A549 (cell line): Measurements from ENCODE around the gene THRAP3. TPM values are rescaled to one million over a fixed set of nuclear protein-coding genes. Genes with fewer than 3 reads are reported as not detected.

Experiments
- ATAC-seq, 2 experiments: fragments of 200-7000 bp in 1 of 2; fragments of >200 bp in 1 of 2; cut with Nextera tagmentation in 1 of 2; cut with Tn5 transposase in 1 of 2; 3 replicates each; pipeline versions ENCODE4 v1.8.0 to v1.9.1; 2018 to 2020; ENCODE audit warnings: mild to moderate bottlenecking in 1 of 2, moderate library complexity in 1 of 2
- CTCF ChIA-PET: fragments of 300-600 bp; sonication (Branson Sonifier 250); formaldehyde crosslinking; extraction: SDS; loops from one replicate; lab custom pipeline; 2021; ENCODE audit warnings: antibody characterized with exemption, inconsistent platforms; lab: Yijun Ruan, JAX
- POLR2A ChIA-PET: fragments of 350-600 bp; formaldehyde crosslinking; extraction: SDS; loops from one replicate; lab custom pipeline; 2021; ENCODE audit warnings: antibody characterized with exemption, inconsistent platforms; lab: Yijun Ruan, JAX
- DNase-seq, 2 experiments: peaks; one replicate each; pipeline versions ENCODE4 v3.0.0 to v3.0.0-alpha.2; 2011 to 2016; ENCODE audit warnings: low read depth in 1 of 2, low spot score in 1 of 2
- FAIRE-seq: peaks from 2 replicates; lab custom pipeline; 2011; peaks lifted over from hg19 to GRCh38; lab: Jason Lieb, UNC
- H3K27ac ChIP-seq, 2 experiments: fragments of >200 bp; sonication (Bioruptor Twin); formaldehyde crosslinking; 3 replicates each; pipeline ENCODE4 v1.5.1; 2016 to 2017
- H3K4me1 ChIP-seq: fragments of >200 bp; sonication (Bioruptor Twin); formaldehyde crosslinking; 3 replicates; pipeline ENCODE4 v1.6.1; 2016
- H3K4me2 ChIP-seq: fragments of >200 bp; sonication (Bioruptor Twin); formaldehyde crosslinking; 3 replicates; pipeline ENCODE4 v1.6.1; 2016
- H3K4me3 ChIP-seq: fragments of >200 bp; sonication (Bioruptor Twin); formaldehyde crosslinking; 3 replicates; pipeline ENCODE4 v1.5.1; 2016
- H3K9me3 ChIP-seq: fragments of >200 bp; sonication (Bioruptor Twin); formaldehyde crosslinking; 3 replicates; pipeline ENCODE4 v1.6.1; 2016
- ATOH8 ChIP-seq: fragments of 250-450 bp; sonication (Bioruptor Pico); IDR thresholded peaks from 2 replicates; pipeline ENCODE4 v1.5.0; 2020; ENCODE audit warnings: low read depth, mild to moderate bottlenecking, moderate library complexity
- CHD2 ChIP-seq: fragments of 150-350 bp; IDR thresholded peaks from 2 replicates; pipeline ENCODE4 v1.6.1; 2014; ENCODE audit warnings: low read length; ENCODE audit not compliant: partially characterized antibody
- CHD4 ChIP-seq: fragments of 200-600 bp; sonication (generic); IDR thresholded peaks from 2 replicates; pipeline ENCODE4 v1.6.1; 2016; ENCODE audit warnings: antibody characterized with exemption, mild to moderate bottlenecking, borderline replicate concordance
- NPAS2 ChIP-seq: fragments of 250-450 bp; sonication (Bioruptor Pico); IDR thresholded peaks from 2 replicates; pipeline ENCODE4 v1.8.0; 2022; ENCODE audit warnings: mild to moderate bottlenecking, moderate library complexity, borderline replicate concordance
- PHF8 ChIP-seq: fragments of 200-600 bp; sonication (generic); IDR thresholded peaks from 2 replicates; pipeline ENCODE4 v1.6.1; 2016; ENCODE audit warnings: low read depth, mild to moderate bottlenecking, antibody characterized with exemption, moderate library complexity, borderline replicate concordance
- WGBS: methylation state at CpG from one replicate; pipeline ENCODE4 v1.1.6; 2017; ENCODE audit errors: missing lambda C conversion rate; 5-methylcytosine and 5-hydroxymethylcytosine counted together
- polyA plus RNA-seq, 4 experiments: library from polyadenylated mRNA; depleted of rRNA in 3 of 4; stranded (reverse); fragments of >200 nt; fragmentation: RNase III in 1 of 4; extraction: RNeasy Plus Mini Kit Qiagen cat#74134 plus additional on column Dnase treatment in 1 of 4; gene quantifications; 2 replicates in 3 of 4; 3 replicates in 1 of 4; pipeline ENCODE4 v1.2.3, GENCODE V29; 2011 to 2017
- small RNA-seq, 6 experiments: library from RNA; depleted of rRNA; stranded (forward); fragments of <200 nt; gene quantifications; one replicate each; pipeline ENCODE3, GENCODE V24; 2012

Gene THRAP3
- polyA plus RNA-seq, 2 of the 4 experiments (the other 2 are of a cell fraction), result 60.0 to 60.7 TPM

- DNase-seq (no peak), FAIRE-seq (no peak), ATAC-seq (no peak)
- H3K4me2 ChIP-seq, result no peak overlapping the region
- CTCF ChIA-PET, result interaction anchor here (3.1 to 17.8 kb wide), 2 partner anchors 13 kb away, joined by 33 to 201 read pairs; no protein-coding TSS in a partner anchor
- TF ChIP-seq NPAS2 (CRISPR knock-in tag), result no peak
- TF ChIP-seq CHD2, result no peak
- TF ChIP-seq PHF8, result no peak
- TF ChIP-seq ATOH8 (CRISPR knock-in tag), result no peak
- TF ChIP-seq CHD4, result no peak
- POLR2A ChIA-PET, result no interaction called here
- peaks cover 41% of the 10 kb centered on the region for H3K4me1 ChIP-seq
- no peak overlapping the region for H3K27ac ChIP-seq
- no peak overlapping the region for H3K4me3 ChIP-seq
- no peaks in the 10 kb centered on the region for H3K9me3 ChIP-seq
- WGBS, result 92% methylated on average over 11 of the region's 11 CpGs
Observed at GRCh38 chr1:36354486-36354885, 130.2 kb downstream of the THRAP3 start.

Small RNA genes lying within 50 kb of the gene (small RNA-seq; reads per million reads assigned to genes)
- gene RN7SL131P (0 reads per million in 6 experiments), gene UBE2V2P4 (0 to 0.04 (median 0) reads per million in 6 experiments)

Other genes starting within 250 kb of the THRAP3 start
- gene TEKT2, start 140.3 kb upstream of the THRAP3 start, polyA plus RNA-seq (2011; rRNA removed), result 0.08 TPM in 1 of 2 replicates, not detected in the other
- 0.05 to 0.12 TPM in 2 of 3 replicates, not detected in the other for gene TEKT2, start 140.3 kb upstream of the THRAP3 start, polyA plus RNA-seq (2017; fragmentation: RNase III; extraction: RNeasy Plus Mini Kit Qiagen cat#74134 plus additional on column Dnase treatment)
- 14.3 and 14.6 TPM in 2 replicates for gene ADPRS, start 135.6 kb upstream of the THRAP3 start, polyA plus RNA-seq (2011; rRNA removed)
- gene ADPRS, start 135.6 kb upstream of the THRAP3 start, polyA plus RNA-seq (2017; fragmentation: RNase III; extraction: RNeasy Plus Mini Kit Qiagen cat#74134 plus additional on column Dnase treatment), result 15.2 to 16.7 TPM (median 16.5 TPM) in 3 replicates
- gene COL8A2, start 99.2 kb upstream of the THRAP3 start, polyA plus RNA-seq (2011; rRNA removed), result 0.05 and 0.12 TPM in 2 replicates
- 0.07 to 0.16 TPM (median 0.12 TPM) in 3 replicates for gene COL8A2, start 99.2 kb upstream of the THRAP3 start, polyA plus RNA-seq (2017; fragmentation: RNase III; extraction: RNeasy Plus Mini Kit Qiagen cat#74134 plus additional on column Dnase treatment)
- 62.2 and 67.0 TPM in 2 replicates for gene TRAPPC3, start 75.0 kb upstream of the THRAP3 start, polyA plus RNA-seq (2011; rRNA removed)
- 103 to 109 TPM (median 105 TPM) in 3 replicates for gene TRAPPC3, start 75.0 kb upstream of the THRAP3 start, polyA plus RNA-seq (2017; fragmentation: RNase III; extraction: RNeasy Plus Mini Kit Qiagen cat#74134 plus additional on column Dnase treatment)
- gene MAP7D1, start 68.3 kb upstream of the THRAP3 start, polyA plus RNA-seq (2011; rRNA removed), result 15.4 and 16.4 TPM in 2 replicates
- gene MAP7D1, start 68.3 kb upstream of the THRAP3 start, polyA plus RNA-seq (2017; fragmentation: RNase III; extraction: RNeasy Plus Mini Kit Qiagen cat#74134 plus additional on column Dnase treatment), result 74.9 to 79.0 TPM (median 75.0 TPM) in 3 replicates
- 0.41 and 0.53 TPM in 2 replicates for gene SH3D21, start 81.9 kb downstream of the THRAP3 start, polyA plus RNA-seq (2011; rRNA removed)
- gene SH3D21, start 81.9 kb downstream of the THRAP3 start, polyA plus RNA-seq (2017; fragmentation: RNase III; extraction: RNeasy Plus Mini Kit Qiagen cat#74134 plus additional on column Dnase treatment), result 1.1 to 1.6 TPM (median 1.4 TPM) in 3 replicates
- gene EVA1B, start 99.2 kb downstream of the THRAP3 start, polyA plus RNA-seq (2011; rRNA removed), result 2.0 and 2.9 TPM in 2 replicates
- gene EVA1B, start 99.2 kb downstream of the THRAP3 start, polyA plus RNA-seq (2017; fragmentation: RNase III; extraction: RNeasy Plus Mini Kit Qiagen cat#74134 plus additional on column Dnase treatment), result 7.5 to 10.8 TPM (median 8.5 TPM) in 3 replicates
- 8.9 and 10.5 TPM in 2 replicates for gene STK40, start 161.5 kb downstream of the THRAP3 start, polyA plus RNA-seq (2011; rRNA removed)
- gene STK40, start 161.5 kb downstream of the THRAP3 start, polyA plus RNA-seq (2017; fragmentation: RNase III; extraction: RNeasy Plus Mini Kit Qiagen cat#74134 plus additional on column Dnase treatment), result 6.0 to 7.6 TPM (median 6.8 TPM) in 3 replicates
- 44.3 and 54.9 TPM in 2 replicates for gene LSM10, start 173.5 kb downstream of the THRAP3 start, polyA plus RNA-seq (2011; rRNA removed)
- 40.3 to 43.3 TPM (median 40.7 TPM) in 3 replicates for gene LSM10, start 173.5 kb downstream of the THRAP3 start, polyA plus RNA-seq (2017; fragmentation: RNase III; extraction: RNeasy Plus Mini Kit Qiagen cat#74134 plus additional on column Dnase treatment)
- 6.6 and 6.8 TPM in 2 replicates for gene OSCP1, start 226.0 kb downstream of the THRAP3 start, polyA plus RNA-seq (2011; rRNA removed)
- 4.0 to 4.8 TPM (median 4.6 TPM) in 3 replicates for gene OSCP1, start 226.0 kb downstream of the THRAP3 start, polyA plus RNA-seq (2017; fragmentation: RNase III; extraction: RNeasy Plus Mini Kit Qiagen cat#74134 plus additional on column Dnase treatment)
- 67.5 and 79.7 TPM in 2 replicates for gene MRPS15, start 239.9 kb downstream of the THRAP3 start, polyA plus RNA-seq (2011; rRNA removed)
- 70.5 to 74.7 TPM (median 73.9 TPM) in 3 replicates for gene MRPS15, start 239.9 kb downstream of the THRAP3 start, polyA plus RNA-seq (2017; fragmentation: RNase III; extraction: RNeasy Plus Mini Kit Qiagen cat#74134 plus additional on column Dnase treatment)